PC-3 (cell line): ENCODE results near the gene IMPDH1.

Source experiments
- CTCF ChIP-seq: fragments of 300-600 bp; sonication (generic); conservative IDR thresholded peaks from 2 replicates; pipeline ENCODE4 v1.5.1; 2017; ENCODE audit warnings: antibody characterized with exemption, low read depth, mild to moderate bottlenecking, low read length
- EZH2 ChIP-seq: fragments of 300-600 bp; sonication (generic); IDR thresholded peaks from one replicate; pipeline ENCODE4 v1.6.1; 2017; ENCODE audit warnings: antibody characterized with exemption, mild to moderate bottlenecking, low read length; ENCODE audit not compliant: unreplicated experiment
- EZH2phosphoT487 ChIP-seq: fragments of 300-600 bp; sonication (generic); IDR thresholded peaks from 2 replicates; pipeline ENCODE4 v1.6.1; 2018; ENCODE audit warnings: mild to moderate bottlenecking, antibody characterized with exemption, low read length, borderline replicate concordance

DNA sequence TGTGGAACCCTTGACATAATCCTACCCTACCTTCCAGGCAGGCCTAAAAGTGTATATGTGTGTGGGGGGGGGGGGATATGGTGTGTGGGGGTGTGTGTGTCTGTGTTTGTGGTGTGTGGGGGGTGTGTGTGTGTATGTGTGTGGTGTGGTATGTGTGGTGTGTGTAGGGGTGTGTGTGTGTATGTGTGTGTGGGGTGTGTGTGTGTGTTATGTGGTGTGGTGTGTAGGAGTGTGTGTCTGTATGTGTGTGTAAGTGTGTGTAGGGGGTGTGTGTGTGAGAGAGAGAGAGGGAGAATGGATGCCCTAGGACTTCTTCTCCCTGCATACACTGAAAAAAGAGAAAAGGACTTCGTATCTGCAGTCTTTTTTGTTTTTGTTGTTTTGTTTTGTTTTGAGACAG, 12.3 kb upstream of the IMPDH1 start:
- TF ChIP-seq CTCF (no peak), EZH2 (no peak), EZH2phosphoT487 (no peak)
